A549 (cell line): ENCODE results near the gene MORN1. TPM values are rescaled to one million over a fixed set of nuclear protein-coding genes. Genes with fewer than 3 reads are reported as not detected.

ENCODE experiments used
- ATAC-seq, 2 experiments: fragments of 200-7000 bp in 1 of 2; fragments of >200 bp in 1 of 2; cut with Nextera tagmentation in 1 of 2; cut with Tn5 transposase in 1 of 2; 3 replicates each; pipeline versions ENCODE4 v1.8.0 to v1.9.1; 2018 to 2020; ENCODE audit warnings: mild to moderate bottlenecking in 1 of 2, moderate library complexity in 1 of 2
- CTCF ChIA-PET: fragments of 300-600 bp; sonication (Branson Sonifier 250); formaldehyde crosslinking; extraction: SDS; loops from one replicate; lab custom pipeline; 2021; ENCODE audit warnings: antibody characterized with exemption, inconsistent platforms; lab: Yijun Ruan, JAX
- POLR2A ChIA-PET: fragments of 350-600 bp; formaldehyde crosslinking; extraction: SDS; loops from one replicate; lab custom pipeline; 2021; ENCODE audit warnings: antibody characterized with exemption, inconsistent platforms; lab: Yijun Ruan, JAX
- DNase-seq, 2 experiments: peaks; one replicate each; pipeline versions ENCODE4 v3.0.0 to v3.0.0-alpha.2; 2011 to 2016; ENCODE audit warnings: low read depth in 1 of 2, low spot score in 1 of 2
- FAIRE-seq: peaks from 2 replicates; lab custom pipeline; 2011; peaks lifted over from hg19 to GRCh38; lab: Jason Lieb, UNC
- H3K27ac ChIP-seq, 2 experiments: fragments of >200 bp; sonication (Bioruptor Twin); formaldehyde crosslinking; 3 replicates each; pipeline ENCODE4 v1.5.1; 2016 to 2017
- H3K4me1 ChIP-seq: fragments of >200 bp; sonication (Bioruptor Twin); formaldehyde crosslinking; 3 replicates; pipeline ENCODE4 v1.6.1; 2016
- H3K4me2 ChIP-seq: fragments of >200 bp; sonication (Bioruptor Twin); formaldehyde crosslinking; 3 replicates; pipeline ENCODE4 v1.6.1; 2016
- H3K4me3 ChIP-seq: fragments of >200 bp; sonication (Bioruptor Twin); formaldehyde crosslinking; 3 replicates; pipeline ENCODE4 v1.5.1; 2016
- H3K9me3 ChIP-seq: fragments of >200 bp; sonication (Bioruptor Twin); formaldehyde crosslinking; 3 replicates; pipeline ENCODE4 v1.6.1; 2016
- ATOH8 ChIP-seq: fragments of 250-450 bp; sonication (Bioruptor Pico); IDR thresholded peaks from 2 replicates; pipeline ENCODE4 v1.5.0; 2020; ENCODE audit warnings: low read depth, mild to moderate bottlenecking, moderate library complexity
- BCL3 ChIP-seq: fragments of >200 bp; sonication (Bioruptor Twin); formaldehyde crosslinking; IDR thresholded peaks from 3 replicates; pipeline ENCODE4 v1.6.1; 2016
- ELK1 ChIP-seq: fragments of 150-350 bp; IDR thresholded peaks from 2 replicates; pipeline ENCODE4 v1.6.1; 2014; ENCODE audit warnings: low read depth, mild to moderate bottlenecking, low read length
- FOSB ChIP-seq: fragments of 250-450 bp; sonication (Bioruptor Pico); IDR thresholded peaks from 2 replicates; pipeline ENCODE4 v1.5.0; 2020; ENCODE audit warnings: mild to moderate bottlenecking, moderate library complexity
- FOSL2 ChIP-seq, 2 experiments: fragments of 450-650 bp in 1 of 2; fragments of >200 bp in 1 of 2; sonication (Bioruptor Twin) in 1 of 2; formaldehyde crosslinking; IDR thresholded peaks; 2 replicates each; pipeline versions ENCODE4 v1.5.0 to v1.6.1; 2016 to 2020; ENCODE audit warnings: mild to moderate bottlenecking in 1 of 2, moderate library complexity in 1 of 2
- FOXS1 ChIP-seq: fragments of 250-450 bp; sonication (Bioruptor Pico); IDR thresholded peaks from 2 replicates; pipeline ENCODE4 v1.5.0; 2020; ENCODE audit warnings: mild to moderate bottlenecking, moderate library complexity
- GATA3 ChIP-seq: IDR thresholded peaks from 2 replicates; pipeline ENCODE4 v1.6.1; 2012; ENCODE audit warnings: borderline replicate concordance
- HEYL ChIP-seq: fragments of 250-450 bp; sonication (Bioruptor Pico); IDR thresholded peaks from 2 replicates; pipeline ENCODE4 v1.8.0; 2021; ENCODE audit warnings: mild to moderate bottlenecking, moderate library complexity
- JUN ChIP-seq, 2 experiments: fragments of >200 bp; sonication (Bioruptor Twin); formaldehyde crosslinking; IDR thresholded peaks; 2 replicates in 1 of 2; 3 replicates in 1 of 2; pipeline ENCODE4 v1.6.1; 2016 to 2017
- JUNB ChIP-seq: fragments of >200 bp; sonication (Bioruptor Twin); formaldehyde crosslinking; IDR thresholded peaks from 2 replicates; pipeline ENCODE4 v1.6.1; 2016
- KDM1A ChIP-seq: fragments of 200-600 bp; sonication (generic); IDR thresholded peaks from 2 replicates; pipeline ENCODE4 v1.6.1; 2016; ENCODE audit warnings: low read depth, mild to moderate bottlenecking
- MYC ChIP-seq: IDR thresholded peaks from 2 replicates; pipeline ENCODE4 v1.6.1; 2012; ENCODE audit warnings: mild to moderate bottlenecking, inconsistent platforms, low read length, improper control_type of control experiment, borderline replicate concordance
- NPAS2 ChIP-seq: fragments of 250-450 bp; sonication (Bioruptor Pico); IDR thresholded peaks from 2 replicates; pipeline ENCODE4 v1.8.0; 2022; ENCODE audit warnings: mild to moderate bottlenecking, moderate library complexity, borderline replicate concordance
- RAD21 ChIP-seq, 2 experiments: fragments of >200 bp in 1 of 2; sonication (Bioruptor Twin) in 1 of 2; formaldehyde crosslinking in 1 of 2; IDR thresholded peaks in 1 of 2; conservative IDR thresholded peaks in 1 of 2; 2 replicates in 1 of 2; 3 replicates in 1 of 2; pipeline ENCODE4 v1.6.1; 2012 to 2018; ENCODE audit warnings: inconsistent platforms in 1 of 2
- REST ChIP-seq: fragments of 200-600 bp; sonication (generic); IDR thresholded peaks from 2 replicates; pipeline ENCODE4 v1.6.1; 2016; ENCODE audit warnings: antibody characterized with exemption, mild to moderate bottlenecking, moderate library complexity
- ZFP36 ChIP-seq: fragments of 450-650 bp; IDR thresholded peaks from 2 replicates; pipeline ENCODE4 v1.6.1; 2014; ENCODE audit warnings: borderline replicate concordance; ENCODE audit not compliant: partially characterized antibody
- ZNF302 ChIP-seq: fragments of 250-450 bp; sonication (Bioruptor Pico); IDR thresholded peaks from 2 replicates; pipeline ENCODE4 v1.9.0; 2021; ENCODE audit warnings: inconsistent platforms, mild to moderate bottlenecking, moderate library complexity
- WGBS: methylation state at CpG from one replicate; pipeline ENCODE4 v1.1.6; 2017; ENCODE audit errors: missing lambda C conversion rate; 5-methylcytosine and 5-hydroxymethylcytosine counted together
- polyA plus RNA-seq, 4 experiments: library from polyadenylated mRNA; depleted of rRNA in 3 of 4; stranded (reverse); fragments of >200 nt; fragmentation: RNase III in 1 of 4; extraction: RNeasy Plus Mini Kit Qiagen cat#74134 plus additional on column Dnase treatment in 1 of 4; gene quantifications; 2 replicates in 3 of 4; 3 replicates in 1 of 4; pipeline ENCODE4 v1.2.3, GENCODE V29; 2011 to 2017

MORN1 gene
- polyA plus RNA-seq, 2 of the 4 experiments (the other 2 are of a cell fraction): 6.9 to 8.9 TPM

- TF ChIP-seq FOSB (no peak), JUNB (no peak), KDM1A (no peak), BCL3 (no peak), GATA3 (no peak), ELK1 (no peak)
Observed at GRCh38 chr1:2397007-2397679, 5.8 kb upstream of the MORN1 start (continued).

- Histone ChIP-seq H3K27ac (no peak overlapping the region), H3K4me3 (no peak overlapping the region), H3K4me1 (peaks cover 17% of the 10 kb centered on the region), H3K9me3 (no peaks in the 10 kb centered on the region), H3K4me2 (no peak overlapping the region)
- 88% methylated on average over 5 of the region's 5 CpGs for WGBS
- DNase-seq (no peak), ATAC-seq (no peak), FAIRE-seq (no peak)
- CTCF ChIA-PET: interaction anchor here (1.0 to 2.3 kb wide), 3 partner anchors 11 to 151 kb away, joined by 3 to 8 read pairs (median 6); no protein-coding TSS in a partner anchor
- POLR2A ChIA-PET: no interaction called here
- TF ChIP-seq ZNF302 (no peak), FOXS1 (CRISPR knock-in tag) (no peak), FOSL2 (IDR thresholded peaks at IDR 0.05) (no peak), FOSL2 (CRISPR knock-in tag; IDR thresholded peaks at IDR 0.05) (no peak), ATOH8 (CRISPR knock-in tag) (no peak), RAD21 (conservative IDR thresholded peaks at IDR 0.05 in 1 of 2, IDR thresholded peaks at IDR 0.05 in 1 of 2) (no peak), REST (no peak), HEYL (CRISPR knock-in tag) (no peak), BCL3 (no peak), MYC (no peak), JUN (IDR thresholded peaks at IDR 0.05) (no peak), ZFP36 (no peak), NPAS2 (CRISPR knock-in tag) (no peak)
Observed at GRCh38 chr1:2396476-2396875, 5.1 kb upstream of the MORN1 start.
